ENCODE data around the gene MRI1. TPM values are rescaled to one million over a fixed set of nuclear protein-coding genes. Genes with fewer than 3 reads are reported as not detected.

The MRI1 gene
- total RNA-seq, 4 donors from 2014 or later = 51.5 to 122 (median 69.6) TPM

DNA sequence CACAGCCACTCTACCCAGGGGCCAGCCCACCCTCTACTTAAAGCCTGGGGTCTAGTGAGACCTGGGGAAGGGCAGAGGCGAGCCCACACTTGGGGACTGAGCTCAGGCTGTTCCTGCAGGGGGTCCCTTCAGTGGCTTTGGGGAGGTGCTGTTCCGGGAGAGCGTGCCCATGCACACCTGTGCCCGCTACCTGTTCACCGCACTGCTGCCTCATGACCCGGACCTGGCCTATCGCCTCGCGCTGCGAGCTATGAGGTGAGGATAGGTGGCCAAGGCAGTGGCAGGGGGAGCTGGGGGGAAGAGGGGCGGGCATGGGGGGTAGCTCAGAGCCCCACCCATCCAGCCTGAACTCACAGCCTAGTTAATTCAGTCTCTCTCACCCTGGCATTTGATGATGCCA is 54.9 kb downstream of the MRI1 start:
- peaks cover 19% of the 10 kb centered on the region for H3K4me1 ChIP-seq
- 91% methylated on average over 10 of the region's 11 CpGs for WGBS
- H3K36me3 ChIP-seq = peaks cover 11% of the 10 kb centered on the region
- no peaks in the 10 kb centered on the region for H3K9me3 ChIP-seq
- no peaks in the 10 kb centered on the region for H3K27me3 ChIP-seq
- no peak for TF ChIP-seq CTCF (IDR thresholded peaks at IDR 0.05)
- no peak for TF ChIP-seq POLR2A (IDR thresholded peaks at IDR 0.05)
- TF ChIP-seq POLR2AphosphoS5 (IDR thresholded peaks at IDR 0.05) = no peak
- TF ChIP-seq EP300 (IDR thresholded peaks at IDR 0.05) = no peak
- DNase-seq (ENCODE audit: low spot score in 2 of 2) = no peak
- H3K27ac ChIP-seq = no peak overlapping the region
- H3K4me3 ChIP-seq = no peak overlapping the region

- Histone ChIP-seq H3K36me3 (peaks cover 12% of the 10 kb centered on the region), H3K4me3 (no peak overlapping the region), H3K9me3 (no peaks in the 10 kb centered on the region), H3K27me3 (no peaks in the 10 kb centered on the region), H3K4me1 (peaks cover 19% of the 10 kb centered on the region), H3K27ac (no peak overlapping the region)
- TF ChIP-seq POLR2A (IDR thresholded peaks at IDR 0.05) = no peak
- TF ChIP-seq POLR2AphosphoS5 (IDR thresholded peaks at IDR 0.05) = no peak
- TF ChIP-seq CTCF (IDR thresholded peaks at IDR 0.05) = no peak
- TF ChIP-seq EP300 (IDR thresholded peaks at IDR 0.05) = no peak
- 100% methylated on average over 2 of the region's 2 CpGs for WGBS
- DNase-seq (ENCODE audit: low spot score in 2 of 2) = no peak
Measured at GRCh38 chr19:13821292-13821691, 57.0 kb downstream of the MRI1 start.

GRCh38 chr19:13823256-13823655 is 58.9 kb downstream of the MRI1 start:
- TF ChIP-seq POLR2A (IDR thresholded peaks at IDR 0.05) (no peak), CTCF (IDR thresholded peaks at IDR 0.05) (no peak), POLR2AphosphoS5 (IDR thresholded peaks at IDR 0.05) (no peak), EP300 (IDR thresholded peaks at IDR 0.05) (no peak)
- Histone ChIP-seq H3K27ac (no peak overlapping the region), H3K9me3 (no peaks in the 10 kb centered on the region), H3K4me1 (peaks cover 8% of the 10 kb centered on the region), H3K27me3 (no peaks in the 10 kb centered on the region), H3K4me3 (no peak overlapping the region), H3K36me3 (peaks cover 20% of the 10 kb centered on the region)
- DNase-seq (ENCODE audit: low spot score in 2 of 2) = no peak
- WGBS = 49% methylated on average over 8 of the region's 8 CpGs

Other genes with a start within 250 kb of the MRI1 start
- gene C19orf53, start 9.9 kb downstream of the MRI1 start, total RNA-seq = 100 to 1,000 TPM in 3 of 4 donors, 10 to 100 TPM in 1; 84.2 to 150 (median 124) TPM
- 10 to 100 TPM; 11.4 to 19.5 (median 16.3) TPM for gene ZSWIM4, start 30.9 kb downstream of the MRI1 start, total RNA-seq
- not detected for gene NANOS3, start 112.6 kb downstream of the MRI1 start, total RNA-seq
- 10 to 100 TPM in 2 of 4 donors, 1 to 10 TPM in 2; 7.6 to 23.0 (median 9.9) TPM for gene BRME1, start 141.6 kb downstream of the MRI1 start, total RNA-seq
- gene CC2D1A, start 141.7 kb downstream of the MRI1 start, total RNA-seq = 10 to 100 TPM; 48.0 to 94.9 (median 66.7) TPM
- gene PODNL1, start 173.9 kb downstream of the MRI1 start, total RNA-seq = 10 to 100 TPM in 1 of 4 donors, 1 to 10 TPM in 3; 2.3 to 10.6 (median 5.7) TPM
- 10 to 100 TPM; 38.3 to 52.3 (median 46.2) TPM for gene DCAF15, start 188.0 kb downstream of the MRI1 start, total RNA-seq
- 10 to 100 TPM in 2 of 4 donors, 1 to 10 TPM in 2; 6.8 to 13.2 (median 10.1) TPM for gene RFX1, start 241.8 kb downstream of the MRI1 start, total RNA-seq

Measured in suprapubic skin (tissue), 4 donors.